Hepatic stellate cell (primary cell): Measurements from ENCODE around the gene DNAJB12.
"Not testable (repeated sequence)": the region's sequence is repeated elsewhere in the genome, so short reads cannot be mapped to it uniquely, and the experiment has no call there.

ENCODE experiments used
- DNase-seq: peaks from one replicate; pipeline ENCODE4 v3.0.0; 2011; ENCODE audit warnings: low spot score

The DNAJB12 gene

DNA sequence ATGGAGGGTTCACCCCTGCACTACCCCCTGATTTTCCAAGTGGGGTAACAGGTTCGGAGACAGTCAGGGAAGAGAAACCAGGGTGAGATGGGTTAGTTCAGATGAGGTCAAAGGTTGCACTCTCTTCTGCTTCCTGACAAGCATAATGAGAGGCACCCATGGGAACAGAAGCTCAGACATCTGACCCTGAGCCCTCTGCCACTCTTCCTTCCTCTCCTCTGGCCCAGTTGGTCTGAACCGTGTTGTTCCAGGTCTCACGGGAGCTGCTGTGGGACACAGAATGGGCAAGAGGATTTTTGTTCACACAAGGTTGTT, 38.4 kb downstream of the DNAJB12 start:
- DNase-seq: no peak

DNA sequence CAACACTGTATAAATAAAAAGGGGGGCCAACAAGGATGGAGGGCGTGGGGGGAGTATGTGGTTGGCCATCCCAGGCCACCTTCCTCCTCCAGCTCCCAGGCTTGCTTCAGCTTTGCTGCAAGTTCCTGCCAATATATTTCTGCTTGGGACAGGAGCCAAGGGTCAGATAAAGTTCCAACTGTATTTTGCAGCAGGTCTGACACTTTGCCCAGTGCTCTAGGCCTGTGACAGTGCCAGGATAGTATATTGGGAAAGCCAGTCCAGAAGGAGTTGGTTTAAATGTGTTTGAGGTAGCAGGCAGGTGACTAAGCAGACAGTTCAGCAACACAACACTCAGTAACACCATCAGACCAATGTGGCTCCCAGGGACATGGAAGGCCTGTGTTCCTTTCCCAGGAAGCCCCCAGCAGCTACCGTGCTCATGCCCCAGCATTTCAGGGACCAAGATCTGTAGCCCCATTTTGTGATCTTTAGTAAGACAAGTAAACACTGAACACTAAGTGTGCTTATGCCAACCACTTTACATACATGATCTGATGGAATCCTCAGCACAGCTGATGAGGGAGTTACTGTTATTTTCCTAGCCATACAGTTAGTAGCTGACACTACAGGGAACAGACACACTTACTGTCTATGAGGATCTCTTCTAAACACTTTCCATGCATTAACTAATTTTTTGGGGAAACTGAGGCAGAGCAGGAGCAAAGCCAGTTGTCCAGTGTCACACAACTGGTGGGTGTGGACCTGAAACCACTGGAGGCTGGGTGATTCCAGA, 38.9 kb downstream of the DNAJB12 start:
- no peak for DNase-seq

DNA sequence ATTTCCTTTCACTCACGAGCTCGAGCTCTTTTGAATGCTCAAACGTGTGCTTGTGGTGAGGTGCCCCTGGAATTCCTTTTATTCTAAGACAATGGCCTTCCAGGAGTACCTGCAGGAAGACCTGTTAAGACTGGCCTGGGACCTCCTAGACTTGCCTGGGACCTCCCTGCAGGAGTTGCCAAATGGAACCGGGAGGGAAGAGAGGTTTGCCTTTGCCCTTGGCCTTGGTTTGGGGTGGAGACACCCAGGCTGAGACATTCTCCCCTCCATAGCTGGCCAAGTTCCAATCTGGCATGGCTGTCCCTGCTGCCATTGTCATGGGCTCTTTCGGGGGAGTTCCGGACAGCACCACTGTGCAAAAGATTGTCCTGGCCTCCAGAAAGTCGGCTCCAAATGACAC, 39.7 kb downstream of the DNAJB12 start:
- no peak for DNase-seq

DNA sequence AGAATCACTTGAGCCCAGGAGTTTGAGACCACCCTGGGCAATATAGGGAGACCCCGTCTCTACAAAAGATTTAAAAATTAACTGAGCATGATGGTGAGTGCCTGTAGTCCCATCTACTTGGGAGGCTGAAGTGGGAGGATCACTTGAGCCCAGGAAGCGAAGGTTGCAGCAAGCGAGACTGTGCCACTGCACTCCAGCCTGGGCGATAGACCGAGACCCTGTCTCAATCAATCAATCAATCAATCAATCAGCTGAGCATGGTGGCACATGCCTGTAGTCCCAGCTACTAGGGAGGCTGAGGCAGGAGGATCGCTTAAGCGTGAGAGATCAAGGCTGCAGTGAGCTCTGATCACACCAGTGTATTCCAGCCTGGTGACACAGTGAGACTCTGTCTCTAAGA, 40.5 kb downstream of the DNAJB12 start:
- no peak for DNase-seq

DNA sequence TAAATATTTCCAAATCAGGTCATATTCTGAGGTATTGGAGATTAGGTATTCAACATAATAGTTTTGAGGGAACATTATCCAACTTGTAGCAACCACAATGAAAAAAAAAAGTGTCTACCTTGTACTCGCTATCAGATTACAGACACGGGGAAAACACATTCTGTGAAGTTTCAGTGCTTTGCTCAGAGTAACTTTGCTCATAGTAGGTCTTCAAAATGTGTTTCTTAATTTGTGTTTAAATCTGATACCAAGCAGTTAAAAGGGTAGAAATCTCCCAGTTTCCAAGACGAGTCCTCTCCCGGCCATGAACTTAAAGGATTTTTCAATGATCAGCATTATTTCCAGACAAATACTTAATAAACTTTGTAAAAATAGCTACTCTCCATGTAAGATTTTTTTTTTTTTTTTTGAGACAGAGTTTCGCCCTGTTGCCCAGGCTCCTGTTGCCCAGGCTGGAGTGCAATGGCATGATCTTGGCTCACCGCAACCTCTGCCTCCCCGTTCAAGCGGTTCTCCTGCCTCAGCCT, 41.8 kb downstream of the DNAJB12 start:
- DNase-seq: no peak

DNA sequence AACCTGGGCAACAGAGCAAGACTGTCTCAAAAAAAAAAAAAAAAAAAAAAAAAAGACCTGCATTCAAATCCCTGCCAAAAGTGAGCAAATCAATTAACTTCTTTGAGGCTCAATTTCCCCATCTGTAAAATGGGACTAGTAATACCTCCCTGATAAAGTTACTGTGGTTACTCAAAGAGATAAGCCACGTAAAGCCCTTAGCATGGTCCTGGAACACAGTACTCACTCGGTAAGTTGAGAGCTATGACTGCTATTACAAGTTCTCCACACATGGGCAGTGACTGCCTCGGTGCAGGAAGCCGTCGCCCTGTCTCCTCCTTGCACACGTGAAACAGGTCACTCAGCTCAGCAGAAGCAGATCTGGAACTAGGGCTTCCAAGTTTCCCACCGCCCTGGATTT, 43.1 kb downstream of the DNAJB12 start:
- no peak for DNase-seq

DNA sequence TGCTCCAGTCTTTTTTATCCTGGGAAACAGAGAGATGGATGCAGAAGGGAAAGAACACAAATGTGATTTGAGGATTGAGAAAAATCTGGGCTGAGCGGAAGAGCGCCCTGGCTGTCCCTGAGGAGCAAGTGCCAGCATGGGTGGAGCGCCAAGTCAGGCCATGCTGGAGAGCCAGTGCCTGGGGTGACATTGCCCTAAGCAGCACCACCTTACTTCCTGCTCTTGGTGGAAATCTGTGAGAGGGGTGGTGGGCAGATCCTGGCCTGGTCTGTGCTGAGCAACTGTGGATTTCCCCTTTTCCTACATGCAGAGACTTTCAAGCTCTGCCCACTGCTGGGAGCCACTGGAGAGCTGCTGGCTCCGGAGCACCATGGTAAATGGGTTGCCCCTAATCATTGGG, 44.1 kb downstream of the DNAJB12 start:
- no peak for DNase-seq

DNA sequence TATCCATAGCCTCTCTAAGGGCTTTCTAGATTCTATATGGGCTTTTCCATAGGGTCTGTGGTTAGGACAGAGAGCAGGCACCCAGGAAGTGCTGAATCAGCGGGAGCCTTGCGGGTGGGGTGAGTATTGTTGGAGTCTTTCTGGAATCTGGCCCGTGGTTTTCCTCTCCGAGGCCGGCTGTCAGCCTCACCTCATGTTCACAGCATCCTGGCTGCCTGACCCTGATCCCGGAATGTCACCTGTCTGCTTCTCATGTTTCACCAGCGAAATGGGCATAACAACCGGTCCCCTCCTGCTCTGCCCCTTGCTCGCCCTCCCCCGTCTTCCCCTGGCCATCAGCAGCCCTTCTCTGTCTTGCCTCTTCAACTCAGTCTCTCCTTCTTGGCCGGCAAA, 44.5 kb downstream of the DNAJB12 start:
- DNase-seq: no peak

DNA sequence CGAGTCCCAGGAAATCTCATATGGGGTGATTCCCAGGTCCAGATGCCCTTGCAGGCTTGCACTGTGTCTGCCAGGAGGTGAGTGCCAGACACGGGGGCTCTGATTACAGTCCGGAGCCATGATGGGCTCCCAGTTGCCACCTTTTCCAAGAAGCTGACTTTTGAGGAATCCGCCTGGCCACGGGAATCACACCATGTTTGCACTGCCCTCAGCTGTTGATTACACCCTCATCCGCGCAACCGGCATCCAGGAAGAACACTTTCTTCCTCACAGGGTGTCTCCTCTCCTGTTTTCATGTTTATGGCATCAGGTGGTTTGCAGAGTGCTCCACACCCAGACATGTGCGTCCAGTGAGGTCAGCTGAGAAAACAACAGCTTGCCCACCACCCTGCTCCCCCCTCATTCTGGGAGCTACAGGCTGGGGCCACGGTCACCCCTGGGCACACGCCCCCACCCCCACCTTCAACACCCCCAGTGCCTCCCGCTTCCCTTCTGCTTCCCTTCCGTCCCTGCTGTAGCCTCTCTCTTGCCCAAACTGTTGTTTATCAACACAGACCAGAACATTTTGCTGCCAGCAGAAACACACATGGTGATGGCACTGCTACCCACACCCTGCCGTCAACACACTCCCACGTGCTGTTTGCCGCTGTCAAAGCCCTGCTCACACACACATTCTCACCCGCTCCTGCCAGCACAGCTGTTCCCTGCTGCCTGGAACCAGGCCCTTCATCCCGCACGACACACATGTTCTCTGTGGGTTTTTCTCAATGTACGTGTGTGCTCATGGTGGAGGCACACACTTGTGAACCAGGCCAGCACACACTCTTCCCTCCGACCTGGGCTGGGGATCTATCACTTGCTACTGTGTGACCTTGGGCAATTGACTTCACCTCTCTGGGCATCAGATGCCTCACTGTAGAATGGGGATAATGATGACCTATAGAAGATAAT, 45.2 kb downstream of the DNAJB12 start:
- no peak for DNase-seq

DNA sequence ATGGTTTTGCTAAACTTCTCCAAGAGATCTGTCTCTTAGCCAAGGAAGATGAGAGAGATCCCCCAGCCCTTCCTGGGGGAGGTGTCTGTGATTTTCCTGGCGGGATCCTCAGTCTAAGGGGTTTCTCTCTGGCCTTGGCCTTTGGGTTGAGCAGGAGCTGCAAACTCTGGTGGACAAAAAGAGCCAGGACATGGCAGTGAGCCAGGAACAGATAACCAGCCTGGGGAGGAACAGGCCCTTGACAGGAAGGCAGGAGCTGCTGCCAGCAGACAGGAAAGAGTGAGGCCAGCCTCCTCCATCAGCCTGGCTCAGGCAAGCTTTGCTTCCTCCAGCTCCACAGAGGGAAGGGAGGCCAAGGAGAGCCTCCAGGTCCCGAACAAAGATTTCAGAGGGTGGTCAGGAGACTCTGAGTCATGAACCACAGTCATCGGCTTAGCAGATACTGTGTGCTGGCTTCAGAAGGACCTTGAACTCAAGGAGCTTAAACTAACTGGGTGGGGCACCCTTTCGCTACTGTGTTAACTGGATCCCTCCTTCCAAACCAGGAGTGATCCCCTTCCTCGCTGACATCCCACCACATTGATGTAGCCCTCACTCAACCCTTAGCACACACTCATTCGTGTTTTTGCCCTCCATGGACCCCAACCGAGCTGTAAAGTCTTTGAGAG, 46.3 kb downstream of the DNAJB12 start:
- DNase-seq: peak; percentile 73

DNA sequence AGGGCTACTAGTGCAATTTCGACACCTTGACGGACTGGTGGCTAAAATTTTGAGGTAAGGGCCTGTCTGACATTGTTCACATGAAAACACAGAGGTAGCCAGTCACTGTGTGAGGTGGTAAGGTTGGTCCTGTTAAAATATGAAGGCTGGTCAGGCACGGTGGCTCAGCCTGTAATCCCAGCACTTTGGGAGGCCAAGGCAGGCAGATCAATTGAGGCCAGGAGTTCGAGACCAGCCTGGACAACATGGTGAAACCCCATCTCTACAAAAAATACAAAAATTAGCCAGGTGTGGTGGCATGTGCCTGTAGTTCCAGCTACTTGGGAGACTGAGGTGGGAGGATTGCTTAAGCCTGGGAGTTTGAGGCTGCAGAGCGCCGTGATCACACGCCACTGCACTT, 47.0 kb downstream of the DNAJB12 start:
- not testable (repeated sequence) for DNase-seq

DNA sequence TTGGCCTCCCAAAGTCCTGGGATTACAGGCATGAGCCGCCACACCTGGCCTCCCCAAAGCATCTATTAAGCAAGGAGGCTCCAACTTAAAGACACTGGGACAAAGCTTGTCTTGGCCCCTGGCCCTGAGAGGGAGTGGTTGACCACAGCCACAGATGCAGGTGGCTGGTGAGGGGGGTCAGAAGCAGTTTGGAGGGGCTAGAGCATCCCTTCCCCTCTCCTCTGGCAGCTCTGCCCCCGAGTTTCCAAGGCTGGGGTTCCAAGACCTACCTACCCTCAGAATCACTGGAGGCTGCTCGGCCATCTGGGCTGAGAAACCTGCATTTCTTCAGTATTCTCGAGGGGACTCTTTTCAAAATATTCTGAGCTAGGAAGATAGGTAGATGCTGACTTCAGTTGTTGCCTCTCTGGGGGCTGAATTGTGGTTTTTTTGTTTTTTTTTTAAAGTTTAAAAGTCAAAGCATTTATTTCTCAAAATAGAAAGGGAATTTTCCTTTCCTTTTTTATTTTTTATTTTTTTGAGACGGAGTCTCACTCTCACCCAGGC, 48.4 kb downstream of the DNAJB12 start:
- no peak for DNase-seq

DNA sequence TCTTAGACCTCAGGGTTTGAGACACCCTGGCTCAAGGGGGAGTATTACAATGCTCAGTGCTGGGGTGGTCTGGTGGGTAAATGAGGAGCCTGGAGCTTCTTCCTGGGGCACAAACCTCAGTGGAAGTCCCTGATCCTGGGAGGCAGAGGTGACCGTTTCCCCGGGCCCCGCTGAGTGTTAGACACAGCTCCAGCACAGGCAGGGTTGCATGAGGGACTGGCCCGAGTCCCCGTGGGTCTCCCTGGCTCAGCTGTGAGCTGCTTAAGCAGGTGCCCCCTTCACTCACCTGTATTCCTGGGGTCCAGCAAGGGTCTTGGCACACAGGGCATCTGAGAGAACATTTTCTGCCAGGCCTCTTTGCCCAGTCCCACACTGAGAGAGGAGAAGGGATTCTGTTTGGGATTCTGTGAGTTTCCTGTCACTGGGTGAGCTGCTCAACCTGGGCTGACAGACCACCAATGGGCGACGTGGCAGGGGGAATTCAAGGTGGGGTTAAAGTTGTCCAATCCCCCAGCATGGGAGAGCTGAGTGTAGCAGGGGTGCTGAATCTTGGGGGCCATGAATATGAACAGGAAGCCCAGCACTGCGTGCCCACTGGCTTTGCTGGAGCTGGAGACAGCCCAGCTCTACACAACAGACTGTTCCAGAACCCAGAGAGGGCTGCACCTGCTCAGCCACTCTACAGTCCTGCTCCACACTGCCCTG, 51.1 kb downstream of the DNAJB12 start:
- DNase-seq: no peak

DNA sequence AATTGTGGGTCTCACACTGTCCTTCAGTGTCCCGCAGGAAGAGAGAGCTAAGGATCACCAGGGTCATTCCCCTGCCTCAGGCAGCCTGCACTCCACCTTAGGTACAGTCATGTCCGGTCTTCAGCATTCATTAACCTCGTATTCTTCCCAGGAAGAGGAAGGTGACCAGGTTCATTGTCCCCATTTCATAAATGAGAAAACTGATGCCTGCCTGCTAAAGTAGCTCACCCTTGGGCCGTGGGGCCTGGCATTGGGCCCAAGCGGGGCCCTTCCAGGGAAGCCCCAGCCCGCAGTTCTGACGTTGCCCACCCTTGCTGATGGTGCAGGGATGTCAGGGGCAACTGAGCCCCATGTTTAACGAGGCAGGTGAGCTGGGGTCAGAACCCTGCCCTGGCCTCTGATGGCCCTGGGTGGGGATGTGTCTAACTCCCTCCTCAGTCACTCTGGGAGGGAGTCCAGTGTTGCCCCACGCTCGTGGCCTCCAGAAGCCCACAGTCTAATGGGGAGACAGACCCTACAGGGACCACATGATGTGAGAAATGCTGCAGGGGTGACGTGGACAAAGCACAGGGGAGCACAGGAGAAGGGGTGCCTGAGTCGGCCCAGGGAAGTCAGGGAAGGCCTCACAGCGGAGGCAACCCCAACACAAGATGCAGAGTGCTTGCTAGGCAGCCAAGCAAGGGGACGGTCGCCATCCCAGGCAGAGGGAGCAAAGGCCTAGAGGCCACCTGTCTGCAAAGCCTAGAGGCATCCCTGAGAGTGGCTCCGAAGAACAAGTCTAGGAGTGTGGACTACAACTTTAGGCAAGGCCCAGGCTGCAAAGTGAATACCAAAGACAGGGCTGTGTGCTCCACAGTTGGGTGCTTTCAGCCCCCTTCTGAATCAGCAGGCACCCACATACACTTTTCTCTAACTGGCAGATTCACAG, 55.9 kb downstream of the DNAJB12 start:
- DNase-seq: no peak

DNA sequence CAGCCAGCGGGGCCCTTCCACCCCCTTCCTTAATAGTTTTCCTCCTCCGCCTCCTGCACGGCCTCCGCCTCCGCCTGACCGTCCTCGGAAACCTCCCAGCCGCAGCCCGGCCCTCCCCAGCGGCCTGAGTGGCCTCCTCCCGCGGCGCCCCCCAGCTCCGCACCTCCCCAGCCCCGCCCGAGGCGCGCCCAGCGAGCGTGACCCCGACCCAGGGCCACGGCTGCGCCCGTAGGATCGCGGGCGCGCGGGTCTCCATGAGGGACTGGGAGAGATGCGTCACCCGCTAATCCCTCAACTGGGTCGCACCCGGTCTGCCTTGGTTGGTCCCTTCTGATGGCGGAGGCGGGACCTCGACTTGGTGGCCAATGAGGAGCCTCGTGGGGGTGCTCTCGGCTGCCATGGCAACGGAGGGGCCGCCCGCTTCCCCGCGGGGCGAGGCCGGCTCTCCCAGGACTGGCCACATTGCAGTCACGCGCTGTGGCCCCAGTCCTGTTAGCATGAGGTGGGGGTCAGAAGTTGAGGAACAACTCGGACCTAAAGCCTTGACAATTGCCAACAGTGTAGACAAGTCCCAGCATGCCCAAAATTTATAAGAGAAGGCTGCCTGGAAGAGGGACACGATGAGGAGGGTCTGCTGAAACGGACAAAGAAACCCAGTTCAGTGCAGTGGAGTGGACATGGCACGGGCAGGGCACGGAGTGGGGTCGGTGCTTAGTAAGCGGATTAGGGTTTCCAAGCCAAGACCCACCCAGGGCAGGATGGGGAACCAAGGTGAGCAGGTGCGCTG, 56.7 kb downstream of the DNAJB12 start:
- peak; percentile 97 for DNase-seq

DNA sequence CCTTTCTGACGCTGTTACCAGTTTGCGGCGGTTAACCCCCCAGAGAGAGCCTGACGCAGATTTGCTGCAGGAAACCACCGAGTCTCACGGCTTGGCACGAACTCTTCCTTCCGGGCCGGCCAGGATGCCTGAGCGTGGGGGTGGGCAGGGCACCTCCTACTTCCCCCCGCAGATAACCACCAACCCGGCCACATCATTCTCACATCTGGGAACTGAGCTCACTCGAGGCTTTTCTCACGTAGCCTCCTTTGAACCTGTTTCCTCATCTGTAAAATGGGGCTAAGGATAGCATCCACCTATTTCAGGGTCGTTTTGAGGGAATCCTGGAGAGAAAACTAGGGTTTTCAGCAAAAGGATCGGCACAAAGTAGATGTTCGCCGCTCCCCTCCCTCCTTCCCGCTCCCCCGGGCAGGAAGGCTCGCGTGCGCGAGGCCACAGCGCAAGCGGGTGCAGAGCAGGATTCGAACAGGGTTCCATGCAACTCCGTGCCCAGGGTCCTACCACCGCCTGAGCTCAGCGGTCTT, 57.4 kb downstream of the DNAJB12 start:
- peak; percentile 82 for DNase-seq

DNA sequence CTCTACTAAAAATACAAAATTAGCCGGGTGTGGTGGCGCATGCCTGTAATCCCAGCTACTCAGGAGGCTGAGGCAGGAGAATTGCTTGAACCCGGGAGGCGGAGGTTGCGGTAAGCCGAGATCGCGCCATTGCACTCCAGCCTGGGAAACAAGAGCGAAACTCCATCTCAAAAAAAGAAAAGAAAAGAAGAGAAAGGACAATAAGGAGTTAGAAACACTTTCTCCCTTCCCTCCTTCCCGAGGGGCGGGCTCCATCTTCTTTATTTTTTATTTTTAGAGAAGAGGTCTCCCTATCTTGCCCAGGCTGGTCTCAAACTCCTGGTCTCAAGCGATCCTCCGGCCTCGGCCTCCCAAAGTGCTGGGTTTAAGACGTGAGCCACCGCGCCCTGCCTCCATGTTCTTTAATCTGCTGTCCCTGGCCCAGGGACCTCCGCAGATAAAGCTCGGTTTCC, 57.9 kb downstream of the DNAJB12 start:
- DNase-seq: not testable (repeated sequence)

DNA sequence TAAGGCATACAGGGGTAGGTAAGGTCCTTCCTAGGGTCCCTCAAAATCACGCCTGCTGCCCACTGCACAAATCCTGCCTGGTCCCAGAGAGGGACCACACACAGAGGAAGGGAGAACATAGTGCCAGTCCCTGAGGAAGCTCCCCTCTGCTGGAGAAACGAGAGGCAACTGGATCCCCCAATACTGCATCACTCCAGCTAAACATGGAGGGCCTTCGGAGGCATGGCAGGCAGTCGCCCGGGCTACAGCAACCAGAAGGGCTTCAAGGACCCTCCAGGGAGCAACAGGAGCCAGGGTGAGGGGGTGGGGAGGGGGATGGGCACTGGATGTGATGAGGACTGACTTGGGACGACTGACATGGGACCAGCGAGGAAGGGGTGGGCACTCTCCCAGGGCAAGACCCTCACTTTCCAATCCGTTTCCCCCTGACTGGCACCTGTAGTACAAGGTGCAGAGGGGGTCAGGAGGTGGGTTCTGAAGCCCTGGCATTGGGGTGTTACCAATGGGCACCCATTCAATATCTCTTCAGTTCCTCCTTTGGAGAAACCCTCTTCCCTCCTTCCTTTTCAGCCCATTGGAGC, 59.3 kb downstream of the DNAJB12 start:
- no peak for DNase-seq

DNA sequence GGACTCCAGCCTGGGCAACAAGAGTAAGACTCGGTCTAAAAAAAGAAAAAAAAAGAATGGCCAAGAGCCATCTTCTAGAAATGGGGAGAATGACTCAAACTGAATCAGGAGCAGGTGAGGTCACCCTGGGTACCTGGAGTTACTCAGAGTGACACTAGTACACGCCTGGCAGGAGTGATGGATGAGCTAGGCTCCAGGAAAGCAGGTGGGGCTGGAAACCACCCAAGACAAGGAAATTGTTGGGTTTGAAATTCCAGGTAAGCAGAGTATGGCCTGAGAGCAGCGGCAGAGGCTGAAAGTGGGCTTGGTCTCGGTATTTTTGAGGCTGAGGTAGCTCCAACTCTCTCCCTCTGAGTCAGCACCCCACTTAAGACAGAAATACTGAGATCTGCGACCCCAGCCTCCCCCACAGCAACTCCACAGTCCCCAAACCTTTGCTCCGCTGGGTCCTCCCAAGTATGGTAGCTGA, 62.5 kb downstream of the DNAJB12 start:
- no peak for DNase-seq
